ENCODE measurements around the gene UXS1. TPM values are rescaled to one million over a fixed set of nuclear protein-coding genes. Genes with fewer than 3 reads are reported as not detected.

UXS1 gene
- polyA plus RNA-seq, 1 of the 3 experiments (the other 2 are of a cell fraction): 55.9 TPM

DNA sequence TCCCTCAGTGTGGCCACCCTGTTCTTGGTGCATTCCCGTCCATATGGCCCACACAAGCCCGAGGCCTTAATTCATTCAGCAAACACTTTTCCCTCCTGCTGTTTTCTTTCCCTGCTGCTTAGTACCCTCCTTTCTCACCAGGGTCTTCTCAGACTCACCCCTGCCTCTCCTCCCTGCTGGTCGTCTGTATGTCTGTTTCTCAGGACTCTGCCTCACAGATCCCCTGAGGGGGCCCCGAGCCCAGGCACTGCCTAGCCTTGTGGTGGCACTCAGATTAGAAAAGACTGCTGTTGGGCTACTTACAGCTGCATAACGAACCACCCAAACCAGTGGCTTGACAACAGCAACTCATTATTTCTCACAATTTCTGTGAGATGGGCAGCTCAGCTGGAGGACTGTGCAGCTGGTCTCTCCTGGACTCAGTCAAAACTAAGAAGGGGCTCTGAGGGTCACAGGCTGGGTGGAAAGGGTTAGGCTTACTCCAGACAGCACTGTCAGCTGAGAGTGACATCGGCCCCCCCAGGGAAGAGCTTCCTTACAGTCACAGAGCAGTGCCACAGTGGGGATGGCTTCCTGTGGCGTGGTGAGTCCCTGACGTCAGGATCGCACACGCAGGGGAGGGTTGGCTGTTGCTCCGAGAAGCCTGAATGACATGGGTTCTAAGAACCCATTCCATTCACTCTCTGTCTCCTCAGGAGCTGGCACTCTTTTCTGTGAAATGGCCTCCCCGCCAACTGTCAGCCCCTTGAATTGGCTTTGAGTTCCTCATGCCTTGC lies 139.0 kb downstream of the UXS1 start:
- H3K9me3 ChIP-seq: no peaks in the 10 kb centered on the region
- POLR2A ChIA-PET: no interaction called here
- H4K20me1 ChIP-seq (ENCODE audit: insufficient read depth): no peaks in the 10 kb centered on the region
- CTCF ChIA-PET: no interaction called here
- H3K36me3 ChIP-seq (replicated peaks in 1 of 2; ENCODE audit: control insufficient read depth in 1 of 2, insufficient read depth in 2 of 2, low read length in 1 of 2): no peaks in the 10 kb centered on the region
- TF ChIP-seq GATA2 (CRISPR knock-in tag; IDR thresholded peaks at IDR 0.05): no peak
- H3K4me2 ChIP-seq: no peak overlapping the region
- no peak overlapping the region for H3K4me3 ChIP-seq (ENCODE audit: low read depth in 2 of 2, low read length in 1 of 2)
- 28% methylated on average over 9 of the region's 12 CpGs for WGBS (ENCODE audit: low lambda C conversion rate)
- no peaks in the 10 kb centered on the region; a peak in 1 of 4 replicates for H3K4me1 ChIP-seq (ENCODE audit: control insufficient read depth in 1 of 2, insufficient read depth in 2 of 2, low read depth in 1 of 2, low read length in 1 of 2)
- DNase-seq: no peak
- H3K79me2 ChIP-seq (ENCODE audit: insufficient read depth): no peaks in the 10 kb centered on the region
- H3K27me3 ChIP-seq (ENCODE audit: insufficient read depth): no peaks in the 10 kb centered on the region
- no peaks in the 10 kb centered on the region for H3K9me2 ChIP-seq
- H3K9ac ChIP-seq: no peak overlapping the region
- H2AFZ ChIP-seq (ENCODE audit: low read depth): no peak overlapping the region
- no peaks in the 10 kb centered on the region for H3F3A ChIP-seq (replicated peaks; ENCODE audit: insufficient read depth)
- no peak overlapping the region for H3K27ac ChIP-seq (ENCODE audit: low read depth in 2 of 2, low read length in 1 of 2)

DNA sequence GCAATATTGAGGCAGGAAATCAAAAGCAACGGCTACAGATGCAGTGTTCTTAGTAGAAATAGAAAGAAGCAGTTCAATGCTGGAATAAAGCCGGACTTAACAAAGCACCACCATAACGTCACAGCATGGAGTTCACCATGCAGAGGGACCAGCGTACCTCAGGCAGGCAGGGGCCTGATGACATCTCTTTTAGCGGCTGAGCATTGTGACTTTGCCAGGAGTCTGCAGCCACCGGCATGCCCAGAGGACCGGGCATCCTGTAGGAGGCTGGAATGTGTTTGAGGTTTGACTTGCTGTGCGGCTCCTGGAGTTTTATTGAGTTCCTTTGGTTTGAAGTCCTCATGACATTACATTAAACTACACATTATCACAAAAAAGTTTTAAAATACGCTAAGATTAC lies 139.8 kb downstream of the UXS1 start:
- CTCF ChIA-PET: no interaction called here
- H3K79me2 ChIP-seq (ENCODE audit: insufficient read depth): no peaks in the 10 kb centered on the region
- H3K27ac ChIP-seq (ENCODE audit: low read depth in 2 of 2, low read length in 1 of 2): no peak overlapping the region
- no peaks in the 10 kb centered on the region for H3K36me3 ChIP-seq (replicated peaks in 1 of 2; ENCODE audit: control insufficient read depth in 1 of 2, insufficient read depth in 2 of 2, low read length in 1 of 2)
- H3K9me3 ChIP-seq: no peaks in the 10 kb centered on the region
- H2AFZ ChIP-seq (ENCODE audit: low read depth): no peak overlapping the region
- no peaks in the 10 kb centered on the region; a peak in 1 of 4 replicates for H3K4me1 ChIP-seq (ENCODE audit: control insufficient read depth in 1 of 2, insufficient read depth in 2 of 2, low read depth in 1 of 2, low read length in 1 of 2)
- TF ChIP-seq SIN3A (IDR thresholded peaks at IDR 0.05; ENCODE audit: borderline replicate concordance, low read depth, low read length) (no peak), GATA2 (CRISPR knock-in tag; IDR thresholded peaks at IDR 0.05) (no peak), NFIC (IDR thresholded peaks at IDR 0.05; ENCODE audit: borderline replicate concordance) (no peak), EZH2phosphoT487 (IDR thresholded peaks at IDR 0.05; ENCODE audit: borderline replicate concordance, low read depth) (no peak), RAD21 (IDR thresholded peaks at IDR 0.05; ENCODE audit: low read length) (no peak), SMC3 (IDR thresholded peaks at IDR 0.05; ENCODE audit: low read depth, low read length) (no peak), ELF1 (IDR thresholded peaks at IDR 0.05) (no peak), JUND (IDR thresholded peaks at IDR 0.05) (no peak), YY1 (IDR thresholded peaks at IDR 0.05; ENCODE audit: low read depth) (no peak), RFX5 (IDR thresholded peaks at IDR 0.05; ENCODE audit: low read length) (no peak), MEF2A (IDR thresholded peaks at IDR 0.05; ENCODE audit: borderline replicate concordance, low read depth) (no peak), TEAD4 (IDR thresholded peaks at IDR 0.05; ENCODE audit: borderline replicate concordance, insufficient read depth) (no peak)
- TF ChIP-seq, protein P1, sequence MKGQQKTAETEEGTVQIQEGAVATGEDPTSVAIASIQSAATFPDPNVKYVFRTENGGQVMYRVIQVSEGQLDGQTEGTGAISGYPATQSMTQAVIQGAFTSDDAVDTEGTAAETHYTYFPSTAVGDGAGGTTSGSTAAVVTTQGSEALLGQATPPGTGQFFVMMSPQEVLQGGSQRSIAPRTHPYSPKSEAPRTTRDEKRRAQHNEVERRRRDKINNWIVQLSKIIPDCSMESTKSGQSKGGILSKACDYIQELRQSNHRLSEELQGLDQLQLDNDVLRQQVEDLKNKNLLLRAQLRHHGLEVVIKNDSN (IDR thresholded peaks at IDR 0.05; ENCODE audit: borderline replicate concordance, low read depth): no peak
- TF ChIP-seq, protein P2, sequence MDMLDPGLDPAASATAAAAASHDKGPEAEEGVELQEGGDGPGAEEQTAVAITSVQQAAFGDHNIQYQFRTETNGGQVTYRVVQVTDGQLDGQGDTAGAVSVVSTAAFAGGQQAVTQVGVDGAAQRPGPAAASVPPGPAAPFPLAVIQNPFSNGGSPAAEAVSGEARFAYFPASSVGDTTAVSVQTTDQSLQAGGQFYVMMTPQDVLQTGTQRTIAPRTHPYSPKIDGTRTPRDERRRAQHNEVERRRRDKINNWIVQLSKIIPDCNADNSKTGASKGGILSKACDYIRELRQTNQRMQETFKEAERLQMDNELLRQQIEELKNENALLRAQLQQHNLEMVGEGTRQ (IDR thresholded peaks at IDR 0.05; ENCODE audit: borderline replicate concordance, low read depth, low read length): no peak
- TF ChIP-seq, protein P3, sequence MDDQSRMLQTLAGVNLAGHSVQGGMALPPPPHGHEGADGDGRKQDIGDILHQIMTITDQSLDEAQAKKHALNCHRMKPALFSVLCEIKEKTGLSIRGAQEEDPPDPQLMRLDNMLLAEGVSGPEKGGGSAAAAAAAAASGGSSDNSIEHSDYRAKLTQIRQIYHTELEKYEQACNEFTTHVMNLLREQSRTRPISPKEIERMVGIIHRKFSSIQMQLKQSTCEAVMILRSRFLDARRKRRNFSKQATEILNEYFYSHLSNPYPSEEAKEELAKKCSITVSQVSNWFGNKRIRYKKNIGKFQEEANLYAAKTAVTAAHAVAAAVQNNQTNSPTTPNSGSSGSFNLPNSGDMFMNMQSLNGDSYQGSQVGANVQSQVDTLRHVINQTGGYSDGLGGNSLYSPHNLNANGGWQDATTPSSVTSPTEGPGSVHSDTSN (IDR thresholded peaks at IDR 0.05): no peak
- TF ChIP-seq, protein P4, sequence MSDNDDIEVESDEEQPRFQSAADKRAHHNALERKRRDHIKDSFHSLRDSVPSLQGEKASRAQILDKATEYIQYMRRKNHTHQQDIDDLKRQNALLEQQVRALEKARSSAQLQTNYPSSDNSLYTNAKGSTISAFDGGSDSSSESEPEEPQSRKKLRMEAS (IDR thresholded peaks at IDR 0.05; ENCODE audit: low read depth): no peak
- no peak overlapping the region for H3K4me3 ChIP-seq (ENCODE audit: low read depth in 2 of 2, low read length in 1 of 2)
- H3F3A ChIP-seq (replicated peaks; ENCODE audit: insufficient read depth): no peaks in the 10 kb centered on the region
- DNase-seq: no peak
- no peaks in the 10 kb centered on the region for H3K27me3 ChIP-seq (ENCODE audit: insufficient read depth)
- no peak overlapping the region for H3K9ac ChIP-seq
- no peak overlapping the region for H3K4me2 ChIP-seq
- H4K20me1 ChIP-seq (ENCODE audit: insufficient read depth): no peaks in the 10 kb centered on the region
- H3K9me2 ChIP-seq: no peaks in the 10 kb centered on the region
- POLR2A ChIA-PET: no interaction called here
- WGBS (ENCODE audit: low lambda C conversion rate): 49% methylated on average over 9 of the region's 9 CpGs
